GDM1 (cell line): ENCODE measurements around the gene SAV1.
"Not testable (repeated sequence)": the region's sequence is repeated elsewhere in the genome, so short reads cannot be mapped to it uniquely, and the experiment has no call there.

Experiments
- DNase-seq: peaks from one replicate; lab custom pipeline; 2025; lab: John Stamatoyannopoulos, UW

SAV1 gene

GRCh38 chr14:50665300-50665699, 2.8 kb downstream of the SAV1 start:
- DNase-seq: not testable (repeated sequence)

- DNase-seq: not testable (repeated sequence)
Measured at GRCh38 chr14:50664579-50664978, 3.5 kb downstream of the SAV1 start.

- DNase-seq: no peak
Measured at GRCh38 chr14:50659327-50659974, 8.7 kb downstream of the SAV1 start.

- no peak for DNase-seq
Measured at GRCh38 chr14:50658203-50658602, 9.9 kb downstream of the SAV1 start.

- no peak for DNase-seq
Measured at GRCh38 chr14:50657753-50658152, 10.4 kb downstream of the SAV1 start.

- no peak for DNase-seq
Measured at GRCh38 chr14:50656776-50657175, 11.3 kb downstream of the SAV1 start.

GRCh38 chr14:50649691-50650090, 18.4 kb downstream of the SAV1 start:
- no peak for DNase-seq

GRCh38 chr14:50647753-50648152, 20.4 kb downstream of the SAV1 start:
- no peak for DNase-seq

- no peak for DNase-seq
Measured at GRCh38 chr14:50647282-50647681, 20.8 kb downstream of the SAV1 start.

- no peak for DNase-seq
Measured at GRCh38 chr14:50635141-50635540, 33.0 kb downstream of the SAV1 start.

- DNase-seq: peak; percentile 1
Measured at GRCh38 chr14:50633954-50634353, 34.2 kb downstream of the SAV1 start.

GRCh38 chr14:50631408-50631821, 36.7 kb downstream of the SAV1 start:
- DNase-seq: no peak

GRCh38 chr14:50624947-50625346, 43.2 kb downstream of the SAV1 start:
- not testable (repeated sequence) for DNase-seq

- no peak for DNase-seq
Measured at GRCh38 chr14:50624447-50624846, 43.7 kb downstream of the SAV1 start.

- no peak for DNase-seq
Measured at GRCh38 chr14:50622978-50623377, 45.1 kb downstream of the SAV1 start.

GRCh38 chr14:50620341-50620740, 47.8 kb downstream of the SAV1 start:
- DNase-seq: no peak

GRCh38 chr14:50619569-50620141, 48.5 kb downstream of the SAV1 start:
- DNase-seq: peak; percentile 13

- no peak for DNase-seq
Measured at GRCh38 chr14:50616275-50616674, 51.8 kb downstream of the SAV1 start.

GRCh38 chr14:50615552-50615951, 52.6 kb downstream of the SAV1 start:
- no peak for DNase-seq

- no peak for DNase-seq
Measured at GRCh38 chr14:50615056-50615455, 53.0 kb downstream of the SAV1 start.

GRCh38 chr14:50612806-50613205, 55.3 kb downstream of the SAV1 start:
- no peak for DNase-seq

GRCh38 chr14:50610465-50610864, 57.6 kb downstream of the SAV1 start:
- no peak for DNase-seq

- no peak for DNase-seq
Measured at GRCh38 chr14:50608302-50608851, 59.7 kb downstream of the SAV1 start.

- DNase-seq: no peak
Measured at GRCh38 chr14:50607761-50608160, 60.3 kb downstream of the SAV1 start.
